Ishikawa (cell line): ENCODE data around the gene NCAPG2.

Experiments
- CEBPB ChIP-seq: IDR thresholded peaks from 2 replicates; pipeline ENCODE4 v1.6.1; 2012
- CREB1 ChIP-seq: IDR thresholded peaks from 2 replicates; pipeline ENCODE4 v1.6.1; 2012; ENCODE audit warnings: low read depth
- EGR1 ChIP-seq: IDR thresholded peaks from 2 replicates; pipeline ENCODE4 v1.6.1; 2012
- EP300 ChIP-seq: IDR thresholded peaks from 2 replicates; pipeline ENCODE4 v1.6.1; 2012; ENCODE audit warnings: borderline replicate concordance
- FOXM1 ChIP-seq: IDR thresholded peaks from 2 replicates; pipeline ENCODE4 v1.6.1; 2012; ENCODE audit warnings: low read depth, borderline replicate concordance
- MAX ChIP-seq: IDR thresholded peaks from 2 replicates; pipeline ENCODE4 v1.6.1; 2012
- NFIC ChIP-seq: IDR thresholded peaks from 2 replicates; pipeline ENCODE4 v1.6.1; 2012
- RAD21 ChIP-seq: IDR thresholded peaks from 2 replicates; pipeline ENCODE4 v1.6.1; 2012; ENCODE audit warnings: low read depth
- REST ChIP-seq: IDR thresholded peaks from 2 replicates; pipeline ENCODE4 v1.6.1; 2012; ENCODE audit warnings: low read depth, mild to moderate bottlenecking
- TAF1 ChIP-seq: IDR thresholded peaks from 2 replicates; pipeline ENCODE4 v1.6.1; 2012; ENCODE audit warnings: low read depth, mild to moderate bottlenecking
- TCF12 ChIP-seq: IDR thresholded peaks from 2 replicates; pipeline ENCODE4 v1.6.1; 2012; ENCODE audit warnings: low read depth
- TEAD4 ChIP-seq: IDR thresholded peaks from 2 replicates; pipeline ENCODE4 v1.6.1; 2012
- YY1 ChIP-seq: IDR thresholded peaks from 2 replicates; pipeline ENCODE4 v1.6.1; 2012; ENCODE audit warnings: low read depth
- ZBTB7A ChIP-seq: IDR thresholded peaks from 2 replicates; pipeline ENCODE4 v1.6.1; 2012; ENCODE audit warnings: low read depth
- TF ChIP-seq, protein P1 (sequence below): IDR thresholded peaks from 2 replicates; pipeline ENCODE4 v1.6.1; 2012

Gene NCAPG2

DNA sequence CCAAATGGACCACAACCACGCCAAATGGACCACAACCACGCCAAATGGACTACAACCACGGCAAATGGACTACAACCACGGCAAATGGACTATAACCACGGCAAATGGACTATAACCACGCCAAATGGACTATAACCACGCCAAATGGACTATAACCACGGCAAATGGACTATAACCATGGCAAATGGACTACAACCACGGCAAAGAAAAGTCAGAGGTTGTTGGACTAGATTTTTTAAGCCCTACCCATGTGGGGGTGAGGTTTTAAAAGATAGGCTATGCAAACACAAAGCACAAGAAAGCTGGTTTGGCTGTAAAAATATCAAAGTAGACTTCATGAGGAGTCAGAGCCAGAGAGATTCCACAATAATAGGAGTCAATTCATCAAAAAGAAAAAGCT is 55.8 kb downstream of the NCAPG2 start:
- TF ChIP-seq ZBTB7A (no peak), REST (no peak), EP300 (no peak), CREB1 (no peak), TCF12 (no peak), TAF1 (no peak), MAX (no peak), EGR1 (no peak), TEAD4 (no peak), NFIC (no peak), YY1 (no peak)
- TF ChIP-seq, protein P1, sequence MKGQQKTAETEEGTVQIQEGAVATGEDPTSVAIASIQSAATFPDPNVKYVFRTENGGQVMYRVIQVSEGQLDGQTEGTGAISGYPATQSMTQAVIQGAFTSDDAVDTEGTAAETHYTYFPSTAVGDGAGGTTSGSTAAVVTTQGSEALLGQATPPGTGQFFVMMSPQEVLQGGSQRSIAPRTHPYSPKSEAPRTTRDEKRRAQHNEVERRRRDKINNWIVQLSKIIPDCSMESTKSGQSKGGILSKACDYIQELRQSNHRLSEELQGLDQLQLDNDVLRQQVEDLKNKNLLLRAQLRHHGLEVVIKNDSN: no peak

DNA sequence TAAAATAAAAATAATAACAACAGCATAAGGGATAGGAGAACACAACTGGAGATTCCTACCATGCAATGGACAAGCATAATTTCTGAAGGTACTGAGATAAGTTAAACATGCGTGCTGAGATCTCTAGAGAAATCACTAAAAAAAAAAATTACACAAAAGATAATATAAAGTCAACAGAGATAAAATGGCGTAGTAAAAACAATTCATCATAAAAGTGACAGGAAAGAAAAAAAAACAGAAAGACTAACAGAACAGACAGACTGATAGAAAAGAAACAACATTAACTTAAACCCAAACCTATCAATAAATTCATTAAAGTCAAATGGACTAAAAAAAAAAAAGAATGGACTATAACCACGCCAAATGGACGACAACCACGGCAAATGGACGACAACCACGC is 56.4 kb downstream of the NCAPG2 start:
- TF ChIP-seq CEBPB (no peak), EGR1 (no peak), MAX (no peak), FOXM1 (no peak), EP300 (no peak), TEAD4 (no peak), TCF12 (no peak), TAF1 (no peak), ZBTB7A (no peak), NFIC (no peak), REST (no peak), CREB1 (no peak)
- TF ChIP-seq, protein P1: no peak

DNA sequence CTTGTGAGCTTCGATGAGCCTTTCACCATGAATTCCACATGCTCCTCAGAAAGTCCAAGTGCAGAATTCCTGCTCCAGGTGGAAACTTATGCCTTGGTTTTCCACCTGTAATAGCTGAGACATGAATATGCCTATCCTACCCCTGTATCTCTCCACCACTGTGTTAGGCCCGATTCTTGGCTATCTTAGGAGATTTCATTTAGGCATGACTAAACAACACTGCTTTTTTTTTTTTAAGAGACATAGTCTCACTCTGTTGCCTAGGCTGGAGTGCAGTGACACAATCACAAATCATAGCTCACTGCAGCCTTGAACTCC is 57.2 kb downstream of the NCAPG2 start:
- TF ChIP-seq TAF1: no peak
- TF ChIP-seq CEBPB: no peak
- TF ChIP-seq RAD21: no peak
- TF ChIP-seq FOXM1: no peak
- no peak for TF ChIP-seq MAX
- TF ChIP-seq CREB1: no peak
- no peak for TF ChIP-seq EGR1
- no peak for TF ChIP-seq TCF12
- no peak for TF ChIP-seq REST
- TF ChIP-seq EP300: no peak
- TF ChIP-seq NFIC: no peak
- TF ChIP-seq YY1: no peak

DNA sequence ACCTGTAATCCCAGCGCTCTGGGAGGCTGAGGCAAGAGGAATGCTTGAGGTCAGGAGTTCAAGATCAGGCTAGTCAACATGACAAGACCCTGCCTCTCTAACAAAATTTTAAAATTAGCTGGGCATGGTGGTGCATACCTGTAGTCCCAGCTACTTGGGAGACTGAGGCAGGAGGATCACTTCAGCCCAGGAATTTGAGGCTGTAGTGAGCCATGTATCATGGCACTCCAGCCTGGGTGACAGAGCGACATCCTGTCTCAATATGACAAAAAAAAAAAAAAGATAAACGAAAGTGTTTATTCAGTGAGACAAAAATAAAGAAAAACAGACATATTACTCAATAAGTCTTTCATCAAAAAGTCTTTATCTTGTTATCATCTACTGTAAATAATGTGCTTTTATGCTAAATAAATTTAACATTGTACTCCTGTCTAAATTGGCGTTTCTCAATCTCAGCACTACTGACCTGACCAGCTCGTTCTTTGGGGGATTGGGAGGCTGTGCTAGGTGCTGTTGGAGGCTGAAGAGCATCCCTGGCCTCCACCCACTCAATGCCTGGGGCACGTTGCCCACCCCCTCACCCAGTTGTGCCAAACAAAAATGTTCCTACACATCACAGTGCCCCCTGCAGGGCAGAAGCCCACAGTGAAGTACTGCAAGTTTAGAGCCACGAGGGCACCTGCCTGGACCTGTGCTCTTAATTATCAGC is 57.7 kb downstream of the NCAPG2 start:
- TF ChIP-seq CEBPB (no peak), MAX (no peak), ZBTB7A (no peak)
